H9 (cell line): ENCODE measurements around the gene GJD4. TPM values are rescaled to one million over a fixed set of nuclear protein-coding genes. Genes with fewer than 3 reads are reported as not detected.

Experiments
- DNase-seq: peaks from one replicate; pipeline ENCODE4 v3.0.0-alpha.2; 2017
- H2AFZ ChIP-seq: one replicate; pipeline ENCODE4 v1.6.1; 2013; ENCODE audit warnings: mild to moderate bottlenecking, low read length, control low read depth, moderate library complexity
- H2AK5ac ChIP-seq: 2 replicates; pipeline ENCODE4 v1.6.1; 2013; ENCODE audit warnings: low read length, control low read depth, mixed read lengths; ENCODE audit not compliant: insufficient read length
- H2BK120ac ChIP-seq: one replicate; pipeline ENCODE4 v1.6.1; 2013; ENCODE audit warnings: low read depth, mild to moderate bottlenecking, low read length, control low read depth, inconsistent platforms; ENCODE audit not compliant: poor library complexity, severe bottlenecking
- H2BK12ac ChIP-seq: 2 replicates; pipeline ENCODE4 v1.6.1; 2013; ENCODE audit warnings: low read length, control low read depth, mixed read lengths, low read depth; ENCODE audit not compliant: insufficient read length
- H2BK15ac ChIP-seq: 2 replicates; pipeline ENCODE4 v1.6.1; 2013; ENCODE audit warnings: low read depth, low read length, control low read depth
- H2BK20ac ChIP-seq: one replicate; pipeline ENCODE4 v1.6.1; 2013; ENCODE audit warnings: low read depth, mild to moderate bottlenecking, low read length, control low read depth, inconsistent platforms; ENCODE audit not compliant: poor library complexity, severe bottlenecking
- H2BK5ac ChIP-seq: 2 replicates; pipeline ENCODE4 v1.6.1; 2013; ENCODE audit warnings: low read length, control low read depth, mixed read lengths; ENCODE audit not compliant: insufficient read length
- H3K14ac ChIP-seq: 2 replicates; pipeline ENCODE4 v1.6.1; 2013; ENCODE audit warnings: low read length, control low read depth; ENCODE audit not compliant: insufficient read depth
- H3K18ac ChIP-seq: 2 replicates; pipeline ENCODE4 v1.6.1; 2013; ENCODE audit warnings: low read depth, mild to moderate bottlenecking, mixed read lengths, low read length, control low read depth; ENCODE audit not compliant: insufficient read length
- H3K23ac ChIP-seq: 2 replicates; pipeline ENCODE4 v1.6.1; 2013; ENCODE audit warnings: low read length, control low read depth, mixed read lengths, low read depth; ENCODE audit not compliant: insufficient read length
- H3K23me2 ChIP-seq: 2 replicates; pipeline ENCODE4 v1.6.1; 2013; ENCODE audit warnings: low read depth, mild to moderate bottlenecking, mixed read lengths, low read length, control low read depth; ENCODE audit not compliant: insufficient read length, poor library complexity, severe bottlenecking
- H3K27ac ChIP-seq: 2 replicates; pipeline ENCODE4 v1.5.1; 2013; ENCODE audit warnings: low read length, control low read depth, mixed read lengths, low read depth; ENCODE audit not compliant: insufficient read length
- H3K27me3 ChIP-seq: 2 replicates; pipeline ENCODE4 v1.6.1; 2013; ENCODE audit warnings: low read length, control low read depth, inconsistent platforms; ENCODE audit not compliant: insufficient read depth
- H3K4ac ChIP-seq: 2 replicates; pipeline ENCODE4 v1.6.1; 2013; ENCODE audit warnings: low read depth, mild to moderate bottlenecking, control low read depth, inconsistent platforms, low read length, moderate library complexity
- H3K4me1 ChIP-seq: 2 replicates; pipeline ENCODE4 v1.6.1; 2013; ENCODE audit warnings: low read length, control low read depth, inconsistent platforms; ENCODE audit not compliant: insufficient read depth
- H3K4me2 ChIP-seq: 2 replicates; pipeline ENCODE4 v1.6.1; 2013; ENCODE audit warnings: low read length, control low read depth, mixed read lengths; ENCODE audit not compliant: insufficient read length, insufficient read depth
- H3K56ac ChIP-seq: 2 replicates; pipeline ENCODE4 v1.6.1; 2013; ENCODE audit warnings: low read depth, mild to moderate bottlenecking, mixed read lengths, low read length, control low read depth; ENCODE audit not compliant: insufficient read length
- H3K79me1 ChIP-seq: 2 replicates; pipeline ENCODE4 v1.6.1; 2013; ENCODE audit warnings: low read depth, mild to moderate bottlenecking, moderate library complexity, low read length, control low read depth, inconsistent platforms; ENCODE audit not compliant: insufficient read depth, poor library complexity, severe bottlenecking
- H3K79me2 ChIP-seq: 2 replicates; pipeline ENCODE4 v1.6.1; 2013; ENCODE audit warnings: low read length, control low read depth, inconsistent platforms; ENCODE audit not compliant: insufficient read depth
- H3K9ac ChIP-seq: 2 replicates; pipeline ENCODE4 v1.6.1; 2013; ENCODE audit warnings: low read length, control low read depth, mixed read lengths; ENCODE audit not compliant: insufficient read length; ENCODE audit errors: extremely low read depth
- H3K9me3 ChIP-seq: one replicate; pipeline ENCODE4 v1.6.1; 2013; ENCODE audit warnings: low read depth, low read length, inconsistent platforms; ENCODE audit not compliant: control insufficient read depth
- H3T11ph ChIP-seq: one replicate; pipeline ENCODE4 v1.6.1; 2013; ENCODE audit warnings: mild to moderate bottlenecking, low read length, control low read depth, inconsistent platforms
- H4K20me1 ChIP-seq: one replicate; pipeline ENCODE4 v1.6.1; 2013; ENCODE audit not compliant: control insufficient read depth, insufficient read length, insufficient read depth
- H4K5ac ChIP-seq: 2 replicates; pipeline ENCODE4 v1.6.1; 2013; ENCODE audit warnings: low read depth, mild to moderate bottlenecking, mixed read lengths, low read length, control low read depth; ENCODE audit not compliant: insufficient read length
- H4K8ac ChIP-seq: replicated peaks from 2 replicates; pipeline ENCODE4 v1.6.1; 2013; ENCODE audit warnings: low read length, control low read depth, mixed read lengths, low read depth; ENCODE audit not compliant: insufficient read length
- H4K91ac ChIP-seq: 2 replicates; pipeline ENCODE4 v1.6.1; 2013; ENCODE audit warnings: low read depth, mild to moderate bottlenecking, moderate library complexity, mixed read lengths, low read length, control low read depth; ENCODE audit not compliant: insufficient read length
- H3K27ac Mint-ChIP-seq, 3 experiments: 2 replicates in 2 of 3; 3 replicates in 1 of 3; pipeline ENCODE4 v1.8.0; 2020 to 2021; ENCODE audit warnings: mixed read lengths in 3 of 3, mild to moderate bottlenecking in 1 of 3, moderate library complexity in 1 of 3
- H3K27me3 Mint-ChIP-seq: 2 replicates; pipeline ENCODE4 v1.8.0; 2021; ENCODE audit warnings: low read depth, mild to moderate bottlenecking, moderate library complexity, mixed read lengths
- H3K36me3 Mint-ChIP-seq, 3 experiments: 2 replicates in 2 of 3; 3 replicates in 1 of 3; pipeline ENCODE4 v1.8.0; 2020 to 2021; ENCODE audit warnings: low read depth in 3 of 3, mixed read lengths in 3 of 3; ENCODE audit not compliant: insufficient read depth in 1 of 3
- H3K4me1 Mint-ChIP-seq, 2 experiments: 2 replicates each; pipeline ENCODE4 v1.8.0; 2020; ENCODE audit warnings: mixed read lengths in 2 of 2
- H3K4me3 Mint-ChIP-seq, 2 experiments: 2 replicates in 1 of 2; 3 replicates in 1 of 2; pipeline ENCODE4 v1.8.0; 2020 to 2021; ENCODE audit warnings: mild to moderate bottlenecking in 2 of 2, mixed read lengths in 2 of 2, moderate library complexity in 1 of 2
- H3K9me3 Mint-ChIP-seq, 2 experiments: 2 replicates in 1 of 2; 3 replicates in 1 of 2; pipeline ENCODE4 v1.8.0; 2020; ENCODE audit warnings: mild to moderate bottlenecking in 2 of 2, mixed read lengths in 2 of 2, moderate library complexity in 1 of 2
- CTCF ChIP-seq: fragments of 200-600 bp; sonication (generic); conservative IDR thresholded peaks from 3 replicates; pipeline ENCODE4 v1.8.0; 2021; ENCODE audit warnings: antibody characterized with exemption, mild to moderate bottlenecking
- WGBS: extraction: QIAGEN DNeasy Blood & Tissue Kit; methylation state at CpG from one replicate; pipeline ENCODE4 v1.1.7; 2013; ENCODE audit warnings: missing lambda C conversion rate, low lambda C conversion rate, mixed read lengths; ENCODE audit not compliant: insufficient read length; ENCODE audit errors: extremely low coverage; 5-methylcytosine and 5-hydroxymethylcytosine counted together
- total RNA-seq: library from RNA; stranded (reverse); gene quantifications from 2 replicates; pipeline ENCODE4 v1.2.1, GENCODE V29; 2021

Gene GJD4
- total RNA-seq, 1 experiment from 2014 or later: not detected

- no peak overlapping the region for H2AFZ ChIP-seq
- H3K27ac Mint-ChIP-seq: peak overlapping the region; percentile 58 to 75 (median 72); a peak in 3 of 7 replicates
- no peaks in the 10 kb centered on the region for H3K79me2 ChIP-seq
Observed at GRCh38 chr10:35639021-35639727, 34.0 kb downstream of the GJD4 start.

More at GRCh38 chr10:35639021-35639727, 34.0 kb downstream of the GJD4 start:
- peaks cover 41 to 43% of the 10 kb centered on the region in 2 experiments for H3K4me1 Mint-ChIP-seq
- DNase-seq: peak; percentile 79
- Histone ChIP-seq H3K27me3 (peaks cover 8% of the 10 kb centered on the region; the same call in 1 of the 2 replicates), H3K18ac (peak overlapping the region; percentile 8), H3K4ac (no peak overlapping the region), H2BK120ac (no peak overlapping the region), H3K23me2 (peaks cover 15% of the 10 kb centered on the region), H4K91ac (no peak overlapping the region), H2AK5ac (no peak overlapping the region), H4K8ac (no peak overlapping the region), H3K4me2 (peak overlapping the region; percentile 48), H3K79me1 (no peaks in the 10 kb centered on the region), H3K56ac (no peak overlapping the region), H3K4me1 (peaks cover 7% of the 10 kb centered on the region; the same call in 1 of the 2 replicates), H3K9ac (no peak overlapping the region), H2BK15ac (no peak overlapping the region), H4K5ac (no peak overlapping the region), H2BK5ac (no peak overlapping the region), H4K20me1 (no peaks in the 10 kb centered on the region), H3K14ac (peak overlapping the region; percentile 17; the same call in 1 of the 2 replicates), H2BK20ac (no peak overlapping the region), H2BK12ac (no peak overlapping the region), H3T11ph (no peak overlapping the region), H3K9me3 (no peaks in the 10 kb centered on the region), H3K27ac (no peak overlapping the region), H3K23ac (no peak overlapping the region)
- no peak for TF ChIP-seq CTCF
- peak overlapping the region; percentile 78 to 79 for H3K4me3 Mint-ChIP-seq
- WGBS: no CpG with 5 or more reads among the region's 57 CpGs
- H3K9me3 Mint-ChIP-seq: no peaks in the 10 kb centered on the region
- H3K27me3 Mint-ChIP-seq: peaks cover 13% of the 10 kb centered on the region
- no peaks in the 10 kb centered on the region; a peak in 1 of 7 replicates for H3K36me3 Mint-ChIP-seq
